IPS DF 6.9 (cell line): ENCODE data around the gene CASP8AP2.
"Not testable (repeated sequence)": the region's sequence is repeated elsewhere in the genome, so short reads cannot be mapped to it uniquely, and the experiment has no call there.

ENCODE experiments used
- DNase-seq: peaks from one replicate; pipeline ENCODE4 v3.0.0-alpha.2; 2013; ENCODE audit warnings: low read depth, low spot score
- H3K27ac ChIP-seq: one replicate; pipeline ENCODE4 v1.5.1; 2013; ENCODE audit warnings: low read length, control low read depth
- H3K27me3 ChIP-seq: 2 replicates; pipeline ENCODE4 v1.6.1; 2013; ENCODE audit warnings: mild to moderate bottlenecking, low read length; ENCODE audit not compliant: control insufficient read depth, insufficient read depth
- H3K36me3 ChIP-seq: 2 replicates; pipeline ENCODE4 v1.6.1; 2013; ENCODE audit warnings: low read length; ENCODE audit not compliant: control insufficient read depth, insufficient read depth
- H3K4me1 ChIP-seq: 2 replicates; pipeline ENCODE4 v1.6.1; 2013; ENCODE audit warnings: low read length; ENCODE audit not compliant: control insufficient read depth, insufficient read depth
- H3K4me3 ChIP-seq: 2 replicates; pipeline ENCODE4 v1.5.1; 2013; ENCODE audit warnings: mild to moderate bottlenecking, low read length
- H3K9me3 ChIP-seq: 2 replicates; pipeline ENCODE4 v1.6.1; 2013; ENCODE audit warnings: low read length, inconsistent platforms; ENCODE audit not compliant: control insufficient read depth, insufficient read depth
- WGBS: extraction: QIAGEN DNeasy Blood & Tissue Kit; methylation state at CpG from one replicate; pipeline ENCODE4 v1.1.7; 2013; ENCODE audit warnings: mixed read lengths, missing lambda C conversion rate; ENCODE audit not compliant: insufficient read length, insufficient coverage; 5-methylcytosine and 5-hydroxymethylcytosine counted together

The CASP8AP2 gene

GRCh38 chr6:89819336-89820130, 10.1 kb upstream of the CASP8AP2 start, which contains the start of gene MDN1:
Gene MDN1, minus strand, starts transcription at chr6:89819794. Its CDS starts 187 bp downstream, at chr6:89819607.
- Histone ChIP-seq H3K9me3 (no peaks in the 10 kb centered on the region), H3K4me1 (peaks cover 5% of the 10 kb centered on the region), H3K36me3 (no peaks in the 10 kb centered on the region), H3K4me3 (peak within 1 kb of the TSS; percentile 77), H3K27ac (no peak within 1 kb of the TSS), H3K27me3 (no peaks in the 10 kb centered on the region)
- no CpG with 5 or more reads among the region's 65 CpGs for WGBS
- DNase-seq, result peak; percentile 97

DNA sequence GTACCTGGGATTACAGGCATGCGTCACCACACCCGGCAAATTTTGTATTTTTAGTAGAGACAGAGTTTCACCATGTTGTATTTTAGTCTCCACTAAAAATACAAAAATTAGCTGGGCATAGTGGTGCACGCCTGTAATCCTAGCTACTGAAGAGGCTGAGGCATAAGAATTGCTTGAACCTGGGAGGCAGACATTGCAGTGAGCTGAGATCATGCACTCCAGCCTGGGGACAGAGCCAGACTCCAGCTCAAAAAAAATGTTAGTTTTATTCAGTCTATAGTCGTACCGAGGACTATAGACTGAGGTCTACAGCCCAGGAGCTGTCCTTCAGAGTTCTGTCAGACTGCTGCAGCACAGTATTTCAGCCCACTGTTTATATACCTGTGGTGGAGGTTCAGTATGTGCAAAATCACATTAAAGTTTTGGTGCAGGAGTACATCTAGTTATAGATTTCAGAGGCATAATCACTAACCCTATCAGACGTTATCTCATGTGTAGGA, 3.6 kb upstream of the CASP8AP2 start:
- H3K36me3 ChIP-seq, result no peaks in the 10 kb centered on the region
- DNase-seq, result no peak
- H3K9me3 ChIP-seq, result no peaks in the 10 kb centered on the region
- no peak overlapping the region for H3K4me3 ChIP-seq
- H3K27me3 ChIP-seq, result no peaks in the 10 kb centered on the region
- WGBS, result no CpG with 5 or more reads among the region's 6 CpGs
- no peak overlapping the region for H3K27ac ChIP-seq
- no peaks in the 10 kb centered on the region for H3K4me1 ChIP-seq

DNA sequence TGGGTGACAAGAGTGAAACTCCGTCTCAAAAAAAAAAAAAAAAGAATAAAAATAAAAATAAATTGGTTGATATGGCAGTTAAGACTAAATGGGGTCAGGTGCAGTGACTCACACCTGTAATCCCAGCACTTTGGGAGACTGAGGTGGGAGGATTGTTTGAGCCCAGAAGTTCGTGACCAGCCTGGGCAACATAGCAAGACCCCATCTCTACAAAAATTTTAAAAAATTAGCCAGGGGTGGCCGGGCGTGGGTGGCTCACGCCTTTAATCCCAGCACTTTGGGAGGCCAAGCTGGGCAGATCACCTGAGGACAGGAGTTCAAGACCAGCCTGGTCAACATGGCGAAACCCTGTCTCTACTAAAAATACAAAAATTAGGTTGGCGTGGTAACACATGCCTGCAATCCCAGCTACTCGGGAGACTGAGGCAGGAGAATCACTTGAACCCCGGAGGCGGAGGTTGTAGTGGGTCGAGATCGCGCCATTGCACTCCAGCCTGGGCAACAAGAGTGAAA, 1.1 kb upstream of the CASP8AP2 start:
- not testable (repeated sequence) for H3K27me3 ChIP-seq, H3K9me3 ChIP-seq, H3K4me3 ChIP-seq, DNase-seq, H3K4me1 ChIP-seq, H3K27ac ChIP-seq, H3K36me3 ChIP-seq
- no CpG with 5 or more reads among the region's 13 CpGs for WGBS

DNA sequence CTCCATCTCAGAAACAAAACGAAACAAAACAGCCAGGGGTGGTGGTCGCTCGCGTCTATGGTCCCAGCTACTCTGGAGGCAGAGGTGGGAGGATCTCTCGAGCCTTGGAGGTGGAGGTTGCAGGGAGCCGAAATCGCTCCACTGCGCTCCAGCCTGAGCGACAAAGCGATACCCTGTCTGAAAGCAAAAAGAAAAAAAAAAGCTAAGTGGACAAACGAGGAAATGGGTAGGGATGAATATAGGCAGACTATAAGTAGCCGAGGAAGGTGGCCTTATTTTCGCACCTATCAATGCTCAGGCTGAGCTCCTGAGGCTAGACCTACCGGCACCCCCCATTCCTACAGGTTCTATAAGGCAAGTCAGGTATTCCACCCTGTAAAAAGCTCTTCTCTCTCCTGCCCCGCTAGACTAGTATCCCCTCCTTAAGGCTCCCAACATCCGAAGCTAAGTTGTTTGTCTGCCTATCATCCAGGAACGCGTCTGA, 650 bp upstream of the CASP8AP2 start:
- peak overlapping the region; percentile 43; the same call in 1 of the 2 replicates for H3K4me3 ChIP-seq
- DNase-seq, result no peak
- H3K27me3 ChIP-seq, result no peaks in the 10 kb centered on the region
- no peaks in the 10 kb centered on the region for H3K9me3 ChIP-seq
- H3K4me1 ChIP-seq, result no peaks in the 10 kb centered on the region
- no CpG with 5 or more reads among the region's 18 CpGs for WGBS
- peaks cover 5% of the 10 kb centered on the region; the same call in 1 of the 2 replicates for H3K36me3 ChIP-seq
- no peak overlapping the region for H3K27ac ChIP-seq

GRCh38 chr6:89830170-89830809, 610 bp downstream of the CASP8AP2 start:
- H3K36me3 ChIP-seq, result peaks cover 5% of the 10 kb centered on the region; the same call in 1 of the 2 replicates
- H3K4me3 ChIP-seq, result peak overlapping the region; percentile 88; the same call in 1 of the 2 replicates
- no peak overlapping the region for H3K27ac ChIP-seq
- no CpG with 5 or more reads among the region's 15 CpGs for WGBS
- no peaks in the 10 kb centered on the region for H3K9me3 ChIP-seq
- H3K27me3 ChIP-seq, result no peaks in the 10 kb centered on the region
- H3K4me1 ChIP-seq, result no peaks in the 10 kb centered on the region
- no peak for DNase-seq

GRCh38 chr6:89834884-89835792, 5.5 kb downstream of the CASP8AP2 start:
- no peaks in the 10 kb centered on the region for H3K4me1 ChIP-seq
- no CpG with 5 or more reads among the region's 12 CpGs for WGBS
- no peaks in the 10 kb centered on the region for H3K27me3 ChIP-seq
- H3K27ac ChIP-seq, result no peak overlapping the region
- no peaks in the 10 kb centered on the region for H3K9me3 ChIP-seq
- no peak overlapping the region for H3K4me3 ChIP-seq
- peaks cover 5% of the 10 kb centered on the region; the same call in 1 of the 2 replicates for H3K36me3 ChIP-seq
- DNase-seq, result no peak

GRCh38 chr6:89836639-89837222, 7.1 kb downstream of the CASP8AP2 start:
- H3K27me3 ChIP-seq, result no peaks in the 10 kb centered on the region
- H3K9me3 ChIP-seq, result no peaks in the 10 kb centered on the region
- no peaks in the 10 kb centered on the region for H3K4me1 ChIP-seq
- no peak overlapping the region for H3K27ac ChIP-seq
- WGBS, result no CpG with 5 or more reads among the region's 8 CpGs
- peaks cover 5% of the 10 kb centered on the region; the same call in 1 of the 2 replicates for H3K36me3 ChIP-seq
- H3K4me3 ChIP-seq, result no peak overlapping the region
- no peak for DNase-seq

GRCh38 chr6:89840538-89840937, 10.9 kb downstream of the CASP8AP2 start:
- no peaks in the 10 kb centered on the region for H3K4me1 ChIP-seq
- WGBS, result no CpG with 5 or more reads among the region's 3 CpGs

DNA sequence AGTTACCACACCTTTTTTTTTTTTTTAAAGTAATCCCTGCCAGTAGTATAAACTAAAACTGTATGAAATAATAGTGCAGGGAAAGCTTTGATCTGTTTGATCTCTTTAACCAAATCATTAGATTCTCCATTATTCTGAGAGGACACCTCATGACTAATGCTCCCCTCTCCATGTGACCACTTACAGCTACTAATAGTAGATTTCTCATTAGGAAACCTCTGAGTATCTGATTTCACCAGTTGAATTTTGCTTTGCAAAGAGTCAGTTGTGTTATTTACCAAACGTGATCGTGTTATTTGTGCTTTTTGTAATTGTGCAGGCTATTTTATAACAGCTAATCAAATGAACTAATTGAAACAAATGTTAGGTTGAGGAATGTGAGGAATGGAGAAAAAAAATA, 12.5 kb downstream of the CASP8AP2 start:
- Histone ChIP-seq H3K27me3 (no peaks in the 10 kb centered on the region), H3K4me1 (no peaks in the 10 kb centered on the region), H3K27ac (no peak overlapping the region), H3K9me3 (no peaks in the 10 kb centered on the region), H3K36me3 (no peaks in the 10 kb centered on the region), H3K4me3 (no peak overlapping the region)
- DNase-seq, result no peak
- WGBS, result no CpG with 5 or more reads among the region's 2 CpGs

More at GRCh38 chr6:89840538-89840937, 10.9 kb downstream of the CASP8AP2 start:
- H3K27ac ChIP-seq, result no peak overlapping the region
- no peaks in the 10 kb centered on the region for H3K9me3 ChIP-seq
- H3K36me3 ChIP-seq, result no peaks in the 10 kb centered on the region
- H3K27me3 ChIP-seq, result no peaks in the 10 kb centered on the region
- DNase-seq, result no peak
- no peak overlapping the region for H3K4me3 ChIP-seq
